Measurements from ENCODE around the gene CAMK2G.

- TF ChIP-seq, protein P1, sequence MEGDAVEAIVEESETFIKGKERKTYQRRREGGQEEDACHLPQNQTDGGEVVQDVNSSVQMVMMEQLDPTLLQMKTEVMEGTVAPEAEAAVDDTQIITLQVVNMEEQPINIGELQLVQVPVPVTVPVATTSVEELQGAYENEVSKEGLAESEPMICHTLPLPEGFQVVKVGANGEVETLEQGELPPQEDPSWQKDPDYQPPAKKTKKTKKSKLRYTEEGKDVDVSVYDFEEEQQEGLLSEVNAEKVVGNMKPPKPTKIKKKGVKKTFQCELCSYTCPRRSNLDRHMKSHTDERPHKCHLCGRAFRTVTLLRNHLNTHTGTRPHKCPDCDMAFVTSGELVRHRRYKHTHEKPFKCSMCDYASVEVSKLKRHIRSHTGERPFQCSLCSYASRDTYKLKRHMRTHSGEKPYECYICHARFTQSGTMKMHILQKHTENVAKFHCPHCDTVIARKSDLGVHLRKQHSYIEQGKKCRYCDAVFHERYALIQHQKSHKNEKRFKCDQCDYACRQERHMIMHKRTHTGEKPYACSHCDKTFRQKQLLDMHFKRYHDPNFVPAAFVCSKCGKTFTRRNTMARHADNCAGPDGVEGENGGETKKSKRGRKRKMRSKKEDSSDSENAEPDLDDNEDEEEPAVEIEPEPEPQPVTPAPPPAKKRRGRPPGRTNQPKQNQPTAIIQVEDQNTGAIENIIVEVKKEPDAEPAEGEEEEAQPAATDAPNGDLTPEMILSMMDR (IDR thresholded peaks at IDR 0.05; ENCODE audit: low read depth, low read length, missing input control) = no peak
- no peak for TF ChIP-seq RXRA (IDR thresholded peaks at IDR 0.05)
- TF ChIP-seq YY1 (IDR thresholded peaks at IDR 0.05) = no peak
- TF ChIP-seq REST (IDR thresholded peaks at IDR 0.05) = no peak
- TF ChIP-seq, protein P2, sequence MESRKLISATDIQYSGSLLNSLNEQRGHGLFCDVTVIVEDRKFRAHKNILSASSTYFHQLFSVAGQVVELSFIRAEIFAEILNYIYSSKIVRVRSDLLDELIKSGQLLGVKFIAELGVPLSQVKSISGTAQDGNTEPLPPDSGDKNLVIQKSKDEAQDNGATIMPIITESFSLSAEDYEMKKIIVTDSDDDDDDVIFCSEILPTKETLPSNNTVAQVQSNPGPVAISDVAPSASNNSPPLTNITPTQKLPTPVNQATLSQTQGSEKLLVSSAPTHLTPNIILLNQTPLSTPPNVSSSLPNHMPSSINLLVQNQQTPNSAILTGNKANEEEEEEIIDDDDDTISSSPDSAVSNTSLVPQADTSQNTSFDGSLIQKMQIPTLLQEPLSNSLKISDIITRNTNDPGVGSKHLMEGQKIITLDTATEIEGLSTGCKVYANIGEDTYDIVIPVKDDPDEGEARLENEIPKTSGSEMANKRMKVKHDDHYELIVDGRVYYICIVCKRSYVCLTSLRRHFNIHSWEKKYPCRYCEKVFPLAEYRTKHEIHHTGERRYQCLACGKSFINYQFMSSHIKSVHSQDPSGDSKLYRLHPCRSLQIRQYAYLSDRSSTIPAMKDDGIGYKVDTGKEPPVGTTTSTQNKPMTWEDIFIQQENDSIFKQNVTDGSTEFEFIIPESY (IDR thresholded peaks at IDR 0.05) = no peak
- TF ChIP-seq TAF1 (conservative IDR thresholded peaks at IDR 0.05) = no peak
- TF ChIP-seq JUND (IDR thresholded peaks at IDR 0.05) = no peak
- no peak for TF ChIP-seq RAD21 (IDR thresholded peaks at IDR 0.05)
- TF ChIP-seq, protein P3, sequence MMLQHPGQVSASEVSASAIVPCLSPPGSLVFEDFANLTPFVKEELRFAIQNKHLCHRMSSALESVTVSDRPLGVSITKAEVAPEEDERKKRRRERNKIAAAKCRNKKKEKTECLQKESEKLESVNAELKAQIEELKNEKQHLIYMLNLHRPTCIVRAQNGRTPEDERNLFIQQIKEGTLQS (IDR thresholded peaks at IDR 0.05) = no peak
- TF ChIP-seq EGR1 (IDR thresholded peaks at IDR 0.05; ENCODE audit: low read depth in 2 of 2) = no peak
- TF ChIP-seq MAX (IDR thresholded peaks at IDR 0.05) = no peak
- no peak for TF ChIP-seq SP1 (IDR thresholded peaks at IDR 0.05)
Measured at GRCh38 chr10:73773152-73773879, 101.0 kb downstream of the CAMK2G start.
